ENCODE measurements around the gene SPC24.
A peak's percentile ranks its signal among the peaks of the same experiment; 100 is the strongest.

The SPC24 gene

DNA sequence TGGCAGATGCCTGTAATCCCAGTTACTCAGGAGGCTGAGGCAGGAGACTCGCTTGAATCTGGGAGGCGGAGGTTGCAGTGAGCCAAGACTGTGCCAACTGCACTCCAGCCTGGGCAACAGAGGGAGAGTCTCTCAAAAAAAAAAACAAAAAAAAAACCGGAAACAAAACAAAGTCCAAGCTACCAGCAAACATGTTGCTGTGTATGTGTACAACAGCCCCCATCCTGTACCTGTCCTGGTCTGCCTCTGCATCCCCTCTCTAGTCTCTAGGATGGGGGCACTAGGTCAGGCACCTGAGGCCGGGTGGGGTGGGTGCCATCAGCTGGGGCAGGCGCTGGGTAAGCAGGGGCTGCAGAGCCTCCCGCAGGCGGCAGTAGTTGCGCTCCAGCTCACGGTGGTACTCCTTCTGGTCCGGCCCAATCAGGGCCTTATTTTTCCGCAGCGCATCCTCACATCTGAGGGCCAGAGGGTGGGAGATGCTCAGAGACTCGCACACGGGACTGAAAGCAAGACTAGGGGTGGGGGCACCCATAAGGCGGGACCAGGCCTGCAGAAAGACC lies 44.5 kb upstream of the SPC24 start:
- Histone ChIP-seq H3K9ac (ENCODE audit: insufficient read length) (no peak overlapping the region), H3K4me3 (no peak overlapping the region), H3K36me3 (ENCODE audit: insufficient read depth, low read length) (peaks cover 5% of the 10 kb centered on the region; the same call in 1 of the 2 replicates), H3K27ac (no peak overlapping the region), H3K9me3 (ENCODE audit: low read depth, low read length) (no peaks in the 10 kb centered on the region)
- TF ChIP-seq FOXP2 (optimal IDR thresholded peaks at IDR 0.05; ENCODE audit: control extremely low read depth, extremely low read length, insufficient read depth) (no peak), POLR2AphosphoS5 (IDR thresholded peaks at IDR 0.05; ENCODE audit: borderline replicate concordance, low read depth, low read length) (no peak), EZH2 (IDR thresholded peaks at IDR 0.05) (no peak)
- DNase-seq (ENCODE audit: low read depth, low spot score), result no peak

DNA sequence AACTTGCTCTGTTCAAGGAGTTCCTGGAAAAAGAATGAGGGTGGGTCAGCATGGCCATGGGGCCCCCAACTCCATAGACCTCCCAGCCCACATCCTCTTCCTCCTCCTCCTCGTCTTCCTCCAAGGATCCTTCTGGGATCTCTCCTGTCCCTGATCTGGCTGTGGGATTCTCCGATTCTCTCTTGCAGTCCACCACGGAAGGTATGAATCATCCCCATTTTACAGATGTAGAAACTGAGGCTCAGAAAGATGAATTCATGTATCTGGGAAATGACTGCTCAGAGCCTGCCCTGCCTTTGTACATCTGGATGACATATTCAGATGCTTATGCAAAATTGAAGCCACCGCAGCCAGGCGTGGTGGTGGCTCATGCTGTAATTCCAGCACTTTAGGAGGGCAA lies 43.9 kb upstream of the SPC24 start:
- Histone ChIP-seq H3K9me3 (ENCODE audit: low read depth, low read length) (no peaks in the 10 kb centered on the region), H3K9ac (ENCODE audit: insufficient read length) (no peak overlapping the region), H3K4me3 (no peak overlapping the region), H3K27ac (no peak overlapping the region), H3K36me3 (ENCODE audit: insufficient read depth, low read length) (peaks cover 5% of the 10 kb centered on the region; the same call in 1 of the 2 replicates)
- no peak for DNase-seq (ENCODE audit: low read depth, low spot score)
- TF ChIP-seq POLR2AphosphoS5 (IDR thresholded peaks at IDR 0.05; ENCODE audit: borderline replicate concordance, low read depth, low read length), result no peak
- TF ChIP-seq FOXP2 (optimal IDR thresholded peaks at IDR 0.05; ENCODE audit: control extremely low read depth, extremely low read length, insufficient read depth), result no peak
- TF ChIP-seq EZH2 (IDR thresholded peaks at IDR 0.05), result no peak

DNA sequence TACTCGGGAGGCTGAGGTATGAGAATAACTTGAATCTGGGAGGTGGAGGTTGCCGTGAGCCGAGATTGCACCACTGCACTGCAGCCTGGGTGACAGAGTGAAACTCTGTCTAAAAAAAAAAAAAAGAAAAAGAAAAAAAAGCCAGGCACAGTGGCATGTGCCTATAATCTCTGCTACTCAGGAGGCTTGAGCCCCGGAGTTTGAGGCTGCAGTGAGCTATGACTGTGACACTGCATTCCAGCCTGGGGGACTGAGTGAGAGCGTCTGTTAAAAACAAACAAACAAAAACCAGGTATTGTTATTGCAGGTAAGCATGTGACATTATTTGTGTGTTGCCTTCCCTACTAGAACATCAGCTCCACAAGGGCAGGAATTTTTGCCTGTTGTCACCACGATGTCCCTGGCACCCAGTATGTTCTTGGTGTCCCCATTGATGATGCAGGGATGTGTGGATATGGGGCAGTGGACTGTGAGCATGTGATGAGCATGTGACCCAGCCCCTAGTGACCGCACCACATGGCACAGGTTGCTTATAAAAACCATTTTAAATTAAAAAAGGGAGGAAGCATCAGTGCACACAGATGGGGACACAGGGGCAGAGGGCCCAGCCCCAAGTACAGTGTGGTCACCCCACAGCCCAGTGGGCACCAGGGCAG lies 43.3 kb upstream of the SPC24 start:
- H3K9ac ChIP-seq (ENCODE audit: insufficient read length), result no peak overlapping the region
- peaks cover 10% of the 10 kb centered on the region; the same call in 1 of the 2 replicates for H3K36me3 ChIP-seq (ENCODE audit: insufficient read depth, low read length)
- no peak overlapping the region; the same call in 1 of the 2 replicates for H3K27ac ChIP-seq
- no peaks in the 10 kb centered on the region for H3K9me3 ChIP-seq (ENCODE audit: low read depth, low read length)
- TF ChIP-seq FOXP2 (optimal IDR thresholded peaks at IDR 0.05; ENCODE audit: control extremely low read depth, extremely low read length, insufficient read depth), result no peak
- no peak for TF ChIP-seq EZH2 (IDR thresholded peaks at IDR 0.05)
- no peak for TF ChIP-seq POLR2AphosphoS5 (IDR thresholded peaks at IDR 0.05; ENCODE audit: borderline replicate concordance, low read depth, low read length)
- no peak overlapping the region for H3K4me3 ChIP-seq
- DNase-seq (ENCODE audit: low read depth, low spot score), result no peak

DNA sequence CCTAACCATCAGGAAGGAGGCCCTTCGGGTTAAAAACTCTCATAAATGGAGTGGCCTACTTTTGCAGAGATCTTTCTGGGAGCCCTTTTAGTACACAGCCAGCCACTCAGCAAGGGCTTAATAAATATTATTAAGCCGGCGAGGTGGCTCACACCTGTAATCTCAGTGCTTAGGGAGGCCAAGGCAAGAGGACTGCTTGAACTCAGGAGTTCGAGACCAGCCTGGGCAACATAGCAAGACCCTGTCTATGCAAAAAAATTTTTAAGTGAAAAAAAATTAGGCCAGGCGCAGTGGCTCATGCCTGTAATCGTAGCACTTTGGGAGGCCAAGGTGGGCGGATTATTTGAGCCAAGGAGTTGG lies 42.6 kb upstream of the SPC24 start:
- DNase-seq (ENCODE audit: low read depth, low spot score), result no peak
- TF ChIP-seq FOXP2 (optimal IDR thresholded peaks at IDR 0.05; ENCODE audit: control extremely low read depth, extremely low read length, insufficient read depth) (no peak), EZH2 (IDR thresholded peaks at IDR 0.05) (no peak), POLR2AphosphoS5 (IDR thresholded peaks at IDR 0.05; ENCODE audit: borderline replicate concordance, low read depth, low read length) (no peak)
- no peaks in the 10 kb centered on the region for H3K9me3 ChIP-seq (ENCODE audit: low read depth, low read length)
- peak overlapping the region; percentile 10; the same call in 1 of the 2 replicates for H3K27ac ChIP-seq
- H3K36me3 ChIP-seq (ENCODE audit: insufficient read depth, low read length), result peaks cover 18% of the 10 kb centered on the region; the same call in 1 of the 2 replicates
- H3K9ac ChIP-seq (ENCODE audit: insufficient read length), result no peak overlapping the region
- peak overlapping the region; percentile 97 for H3K4me3 ChIP-seq

DNA sequence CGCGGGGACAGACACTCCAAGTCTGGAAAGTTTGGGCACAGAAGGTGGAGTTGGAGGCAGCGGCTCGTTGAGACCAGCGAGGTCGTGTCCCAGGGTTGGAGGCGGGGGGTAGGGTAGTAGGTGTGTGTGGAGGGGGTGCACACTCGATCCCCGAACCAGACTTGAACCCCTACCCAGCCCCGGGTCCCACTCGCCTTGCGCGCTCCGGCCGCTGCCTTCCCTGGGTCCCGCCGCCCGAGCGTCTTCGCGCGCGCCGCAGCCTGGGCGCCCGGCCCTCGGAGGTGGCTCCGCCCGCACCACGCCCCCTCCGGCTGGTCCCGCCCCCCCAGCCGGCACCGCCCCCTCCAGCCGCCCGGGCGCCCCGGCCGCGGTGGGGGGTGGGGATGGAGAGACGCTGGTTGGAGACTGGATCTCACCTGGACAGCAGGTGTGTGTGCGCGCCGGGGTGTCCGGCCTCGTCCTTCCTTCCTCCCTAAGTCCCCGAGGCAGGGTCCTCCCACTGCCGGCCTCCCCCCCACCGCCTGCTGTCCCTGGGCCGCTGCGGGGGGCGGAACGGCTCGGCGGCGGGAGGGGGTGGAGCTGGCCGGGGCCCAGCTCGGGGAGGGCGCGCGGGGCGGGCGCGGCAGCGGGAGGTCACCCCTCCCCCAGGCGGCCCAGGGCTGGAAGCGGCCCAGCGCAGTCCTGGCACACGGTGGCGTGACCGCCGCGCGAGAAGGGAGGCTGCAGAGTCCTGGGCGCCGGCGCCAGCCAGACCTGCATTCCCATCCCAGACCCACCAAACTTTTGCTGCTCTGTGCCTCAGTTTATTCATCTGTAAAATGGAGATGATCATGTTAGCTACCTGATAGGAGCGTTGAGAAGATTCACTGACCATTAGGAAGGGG lies 42.0 kb upstream of the SPC24 start, which contains the start of gene KANK2:
TSS of gene KANK2 (minus strand) at position 255 of the 884 bp plus-strand sequence. CDS start 3,034 bp downstream, outside the sequence.
- peak within 1 kb of the TSS; percentile 86 for H3K9ac ChIP-seq (ENCODE audit: insufficient read length)
- no peak for DNase-seq (ENCODE audit: low read depth, low spot score)
- H3K27ac ChIP-seq, result peak within 1 kb of the TSS; percentile 57; the same call in 1 of the 2 replicates
- peak; percentile 69; the same call in 1 of the 2 replicates for TF ChIP-seq POLR2AphosphoS5 (IDR thresholded peaks at IDR 0.05; ENCODE audit: borderline replicate concordance, low read depth, low read length)
- TF ChIP-seq EZH2 (IDR thresholded peaks at IDR 0.05), result no peak
- no peak for TF ChIP-seq FOXP2 (optimal IDR thresholded peaks at IDR 0.05; ENCODE audit: control extremely low read depth, extremely low read length, insufficient read depth)
- peak within 1 kb of the TSS; percentile 97 for H3K4me3 ChIP-seq
- H3K9me3 ChIP-seq (ENCODE audit: low read depth, low read length), result no peaks in the 10 kb centered on the region
- H3K36me3 ChIP-seq (ENCODE audit: insufficient read depth, low read length), result peaks cover 24% of the 10 kb centered on the region; the same call in 1 of the 2 replicates

DNA sequence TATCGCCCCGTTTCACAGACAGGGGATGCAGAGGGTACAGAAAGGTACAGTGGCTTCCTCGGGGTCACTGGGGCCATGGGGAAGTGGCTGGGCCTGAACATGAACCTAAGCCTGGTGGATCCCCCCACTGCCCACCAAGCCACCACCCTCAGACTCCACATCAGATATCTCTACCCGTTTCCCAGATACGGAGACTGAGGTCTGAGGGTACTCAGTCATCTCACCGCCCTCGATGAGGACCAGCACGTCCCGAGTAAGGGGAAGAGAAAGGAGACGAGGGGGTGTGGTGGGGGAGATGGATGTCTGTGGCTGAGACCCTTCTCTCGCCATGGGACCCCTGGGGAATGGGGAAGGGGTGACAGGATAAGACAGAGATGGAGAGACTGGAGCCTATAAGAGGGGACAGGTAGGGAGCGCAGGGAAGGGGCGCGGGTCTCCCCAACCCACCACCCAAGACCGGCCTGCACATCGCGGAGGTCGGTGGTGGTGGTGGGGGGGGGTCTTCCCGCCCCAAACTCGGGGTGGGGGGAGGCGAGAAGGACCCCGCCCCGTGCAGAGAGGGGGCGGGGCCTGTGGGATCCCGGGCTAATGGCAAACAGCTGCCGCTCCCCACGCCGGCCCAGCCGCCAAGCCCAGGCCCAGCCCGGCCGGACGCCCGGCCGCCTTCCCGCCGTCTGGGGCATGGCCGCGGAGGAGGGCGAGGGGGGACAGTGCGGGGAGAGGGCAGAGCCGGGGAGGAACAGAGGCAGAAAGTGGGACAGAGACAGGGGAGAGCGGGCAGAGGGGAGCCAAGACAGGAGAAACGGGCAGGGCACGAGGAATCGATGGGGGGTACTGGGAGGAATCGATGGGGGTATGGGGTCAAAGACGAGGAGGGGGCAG lies 41.1 kb upstream of the SPC24 start:
- no peak for TF ChIP-seq EZH2 (IDR thresholded peaks at IDR 0.05)
- TF ChIP-seq POLR2AphosphoS5 (IDR thresholded peaks at IDR 0.05; ENCODE audit: borderline replicate concordance, low read depth, low read length), result no peak
- no peak for TF ChIP-seq FOXP2 (optimal IDR thresholded peaks at IDR 0.05; ENCODE audit: control extremely low read depth, extremely low read length, insufficient read depth)
- Histone ChIP-seq H3K36me3 (ENCODE audit: insufficient read depth, low read length) (peaks cover 30% of the 10 kb centered on the region; the same call in 1 of the 2 replicates), H3K9me3 (ENCODE audit: low read depth, low read length) (no peaks in the 10 kb centered on the region), H3K9ac (ENCODE audit: insufficient read length) (peak overlapping the region; percentile 86), H3K4me3 (peak overlapping the region; percentile 97), H3K27ac (peak overlapping the region; percentile 57; the same call in 1 of the 2 replicates)
- DNase-seq (ENCODE audit: low read depth, low spot score), result no peak

DNA sequence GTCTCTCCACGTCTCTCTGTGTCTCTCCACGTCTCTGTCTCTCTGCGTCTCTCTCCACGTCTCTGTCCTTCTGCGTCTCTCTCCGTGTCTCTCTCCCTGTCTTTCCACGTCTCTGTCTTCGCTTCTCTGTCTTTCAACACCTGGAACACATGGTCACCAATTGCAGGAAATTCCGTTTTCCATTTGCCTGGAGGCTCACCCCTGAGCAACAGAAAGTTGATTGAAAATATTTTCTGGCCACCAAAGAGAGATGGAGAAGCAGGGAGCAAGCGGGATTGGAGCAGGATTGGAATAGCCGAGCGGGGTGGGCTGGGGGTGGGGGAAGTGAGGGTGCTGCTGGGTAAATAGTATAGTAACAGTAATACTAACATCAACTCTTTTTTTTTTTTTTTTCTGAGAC lies 40.1 kb upstream of the SPC24 start:
- Histone ChIP-seq H3K9ac (ENCODE audit: insufficient read length) (peak overlapping the region; percentile 11), H3K36me3 (ENCODE audit: insufficient read depth, low read length) (peaks cover 32% of the 10 kb centered on the region; the same call in 1 of the 2 replicates)

More for the DNA sequence above, 40.1 kb upstream of the SPC24 start:
- H3K4me3 ChIP-seq, result peak overlapping the region; percentile 67
- TF ChIP-seq FOXP2 (optimal IDR thresholded peaks at IDR 0.05; ENCODE audit: control extremely low read depth, extremely low read length, insufficient read depth) (no peak), EZH2 (IDR thresholded peaks at IDR 0.05) (no peak), POLR2AphosphoS5 (IDR thresholded peaks at IDR 0.05; ENCODE audit: borderline replicate concordance, low read depth, low read length) (no peak)
- DNase-seq (ENCODE audit: low read depth, low spot score), result no peak
- H3K9me3 ChIP-seq (ENCODE audit: low read depth, low read length), result no peaks in the 10 kb centered on the region
- peak overlapping the region; percentile 73 for H3K27ac ChIP-seq

All from SK-N-MC (cell line).